Measurements from ENCODE around the gene PLA2G6. TPM values are rescaled to one million over a fixed set of nuclear protein-coding genes. Genes with fewer than 3 reads are reported as not detected.
A peak's percentile ranks its signal among the peaks of the same experiment; 100 is the strongest.

PLA2G6 gene
- total and polyA plus RNA-seq, 2 of the 13 experiments (the other 11 are each of a cell fraction or from before 2014, with no cell fraction given): 4.8 to 11.5 TPM

- TF ChIP-seq XRCC5 (optimal IDR thresholded peaks at IDR 0.05; ENCODE audit: low read length): no peak
- TF ChIP-seq KDM3A (CRISPR knock-in tag; IDR thresholded peaks at IDR 0.05; ENCODE audit: low read depth): 0 out of 2 replicates have a peak, but pooled peaks have one; percentile 21
- no peak for TF ChIP-seq HDAC2 (CRISPR knock-in tag; IDR thresholded peaks at IDR 0.05)
- 0 out of 2 replicates have a peak, but pooled peaks have one; percentile 13 for TF ChIP-seq THAP11 (CRISPR knock-in tag; IDR thresholded peaks at IDR 0.05)
- TF ChIP-seq EED (CRISPR knock-in tag; IDR thresholded peaks at IDR 0.05): no peak; the same call in 1 of the 2 replicates
- TF ChIP-seq, protein P1, sequence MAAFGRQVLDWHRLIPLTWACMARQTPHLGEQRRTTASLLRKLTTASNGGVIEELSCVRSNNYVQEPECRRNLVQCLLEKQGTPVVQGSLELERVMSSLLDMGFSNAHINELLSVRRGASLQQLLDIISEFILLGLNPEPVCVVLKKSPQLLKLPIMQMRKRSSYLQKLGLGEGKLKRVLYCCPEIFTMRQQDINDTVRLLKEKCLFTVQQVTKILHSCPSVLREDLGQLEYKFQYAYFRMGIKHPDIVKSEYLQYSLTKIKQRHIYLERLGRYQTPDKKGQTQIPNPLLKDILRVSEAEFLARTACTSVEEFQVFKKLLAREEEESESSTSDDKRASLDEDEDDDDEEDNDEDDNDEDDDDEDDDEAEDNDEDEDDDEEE (CRISPR knock-in tag; IDR thresholded peaks at IDR 0.05): no peak
- 0 out of 2 replicates have a peak, but pooled peaks have one; percentile 16 for TF ChIP-seq HOXA9 (CRISPR knock-in tag; IDR thresholded peaks at IDR 0.05; ENCODE audit: borderline replicate concordance)
- TF ChIP-seq FOXA1 (IDR thresholded peaks at IDR 0.05): no peak
- TF ChIP-seq FOXA1 (CRISPR knock-in tag; IDR thresholded peaks at IDR 0.05): no peak
- TF ChIP-seq, protein P2, sequence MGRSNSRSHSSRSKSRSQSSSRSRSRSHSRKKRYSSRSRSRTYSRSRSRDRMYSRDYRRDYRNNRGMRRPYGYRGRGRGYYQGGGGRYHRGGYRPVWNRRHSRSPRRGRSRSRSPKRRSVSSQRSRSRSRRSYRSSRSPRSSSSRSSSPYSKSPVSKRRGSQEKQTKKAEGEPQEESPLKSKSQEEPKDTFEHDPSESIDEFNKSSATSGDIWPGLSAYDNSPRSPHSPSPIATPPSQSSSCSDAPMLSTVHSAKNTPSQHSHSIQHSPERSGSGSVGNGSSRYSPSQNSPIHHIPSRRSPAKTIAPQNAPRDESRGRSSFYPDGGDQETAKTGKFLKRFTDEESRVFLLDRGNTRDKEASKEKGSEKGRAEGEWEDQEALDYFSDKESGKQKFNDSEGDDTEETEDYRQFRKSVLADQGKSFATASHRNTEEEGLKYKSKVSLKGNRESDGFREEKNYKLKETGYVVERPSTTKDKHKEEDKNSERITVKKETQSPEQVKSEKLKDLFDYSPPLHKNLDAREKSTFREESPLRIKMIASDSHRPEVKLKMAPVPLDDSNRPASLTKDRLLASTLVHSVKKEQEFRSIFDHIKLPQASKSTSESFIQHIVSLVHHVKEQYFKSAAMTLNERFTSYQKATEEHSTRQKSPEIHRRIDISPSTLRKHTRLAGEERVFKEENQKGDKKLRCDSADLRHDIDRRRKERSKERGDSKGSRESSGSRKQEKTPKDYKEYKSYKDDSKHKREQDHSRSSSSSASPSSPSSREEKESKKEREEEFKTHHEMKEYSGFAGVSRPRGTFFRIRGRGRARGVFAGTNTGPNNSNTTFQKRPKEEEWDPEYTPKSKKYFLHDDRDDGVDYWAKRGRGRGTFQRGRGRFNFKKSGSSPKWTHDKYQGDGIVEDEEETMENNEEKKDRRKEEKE (IDR thresholded peaks at IDR 0.05): no peak
- TF ChIP-seq ZNF138 (CRISPR knock-in tag; IDR thresholded peaks at IDR 0.05; ENCODE audit: low read depth): no peak
- no peak for TF ChIP-seq ZNF446 (CRISPR knock-in tag; IDR thresholded peaks at IDR 0.05)
- no peak for TF ChIP-seq MED8 (CRISPR knock-in tag; IDR thresholded peaks at IDR 0.05; ENCODE audit: insufficient replicate concordance)
- TF ChIP-seq ZNF17 (CRISPR knock-in tag; IDR thresholded peaks at IDR 0.05): no peak
- TF ChIP-seq HINFP (CRISPR knock-in tag; IDR thresholded peaks at IDR 0.05; ENCODE audit: low read depth): no peak; the same call in 1 of the 2 replicates
- peak; percentile 61; the same call in 1 of the 2 replicates for TF ChIP-seq ISL2 (CRISPR knock-in tag; IDR thresholded peaks at IDR 0.05)
- TF ChIP-seq POLR2A (IDR thresholded peaks at IDR 0.05; ENCODE audit: insufficient read depth in 1 of 2, low read depth in 2 of 2, low read length in 2 of 2): peak; percentile 68 to 80
- TF ChIP-seq ZBTB37 (CRISPR knock-in tag; IDR thresholded peaks at IDR 0.05): no peak
- TF ChIP-seq ZNF205 (CRISPR knock-in tag; IDR thresholded peaks at IDR 0.05): no peak
- TF ChIP-seq ZNF282 (IDR thresholded peaks at IDR 0.05; ENCODE audit: partially characterized antibody): no peak
- TF ChIP-seq ZNF552 (CRISPR knock-in tag; IDR thresholded peaks at IDR 0.05; ENCODE audit: borderline replicate concordance): no peak
- TF ChIP-seq KAT7 (CRISPR knock-in tag; IDR thresholded peaks at IDR 0.05; ENCODE audit: borderline replicate concordance): no peak
- TF ChIP-seq ZNF382 (CRISPR knock-in tag; IDR thresholded peaks at IDR 0.05; ENCODE audit: borderline replicate concordance): no peak
- no peak for TF ChIP-seq ZFP37 (CRISPR knock-in tag; IDR thresholded peaks at IDR 0.05; ENCODE audit: borderline replicate concordance)
- no peak for TF ChIP-seq ESRRA (CRISPR knock-in tag; IDR thresholded peaks at IDR 0.05; ENCODE audit: low read depth)
- TF ChIP-seq YEATS2 (CRISPR knock-in tag; IDR thresholded peaks at IDR 0.05; ENCODE audit: borderline replicate concordance): peak; percentile 32; the same call in 1 of the 2 replicates
Measured at GRCh38 chr22:38201711-38202436, 20.2 kb upstream of the PLA2G6 start, which contains the start of gene MAFF (continued).
